Kidney glomerular epithelial cell (primary cell): ENCODE measurements around the gene POLR2L.

Experiments used
- DNase-seq: peaks from one replicate; lab custom pipeline; 2025; lab: John Stamatoyannopoulos, UW

Gene POLR2L

DNA sequence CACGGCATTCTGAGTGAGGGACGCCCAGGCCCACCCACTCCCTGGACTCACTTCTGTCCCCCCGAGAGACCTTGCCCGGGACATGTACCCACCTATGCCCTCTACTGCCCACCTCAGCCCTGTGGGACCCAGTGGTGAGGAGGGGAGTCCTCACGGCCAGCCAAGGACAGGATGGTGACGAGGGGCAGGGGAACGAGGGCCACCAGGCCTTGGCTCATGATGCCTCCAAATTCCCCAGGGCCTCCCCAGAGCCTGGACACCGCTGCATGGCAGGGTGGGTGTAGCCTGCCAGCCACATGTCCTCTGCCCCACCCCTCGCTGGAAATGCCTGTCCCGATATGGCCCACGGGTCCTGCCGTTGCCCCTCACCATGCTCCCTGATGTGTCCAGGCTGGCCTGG lies 26.5 kb upstream of the POLR2L start:
- no peak for DNase-seq

DNA sequence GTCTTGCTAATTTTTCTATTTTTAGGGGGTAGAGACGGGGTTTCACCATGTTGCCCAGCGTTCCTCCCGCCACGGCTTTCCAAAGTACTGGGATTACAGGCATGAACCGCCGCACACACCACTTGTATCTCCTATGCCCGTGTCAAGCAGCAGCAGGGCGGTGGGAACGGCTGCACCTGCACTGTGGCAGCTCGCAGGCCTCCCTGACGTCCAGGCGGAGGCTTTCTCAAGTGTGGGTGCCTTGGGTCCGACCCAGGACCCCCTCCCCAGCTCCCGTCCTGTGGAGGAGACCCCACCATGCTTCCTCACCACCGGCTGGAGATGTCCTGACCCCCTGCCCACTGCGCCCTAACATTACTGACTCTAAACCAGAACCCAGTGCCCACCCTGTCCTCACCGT lies 26.1 kb upstream of the POLR2L start:
- DNase-seq, result no peak

GRCh38 chr11:867856-868358 lies 25.6 kb upstream of the POLR2L start:
- no peak for DNase-seq

- DNase-seq, result no peak
Measured at GRCh38 chr11:866481-866880, 24.2 kb upstream of the POLR2L start.

DNA sequence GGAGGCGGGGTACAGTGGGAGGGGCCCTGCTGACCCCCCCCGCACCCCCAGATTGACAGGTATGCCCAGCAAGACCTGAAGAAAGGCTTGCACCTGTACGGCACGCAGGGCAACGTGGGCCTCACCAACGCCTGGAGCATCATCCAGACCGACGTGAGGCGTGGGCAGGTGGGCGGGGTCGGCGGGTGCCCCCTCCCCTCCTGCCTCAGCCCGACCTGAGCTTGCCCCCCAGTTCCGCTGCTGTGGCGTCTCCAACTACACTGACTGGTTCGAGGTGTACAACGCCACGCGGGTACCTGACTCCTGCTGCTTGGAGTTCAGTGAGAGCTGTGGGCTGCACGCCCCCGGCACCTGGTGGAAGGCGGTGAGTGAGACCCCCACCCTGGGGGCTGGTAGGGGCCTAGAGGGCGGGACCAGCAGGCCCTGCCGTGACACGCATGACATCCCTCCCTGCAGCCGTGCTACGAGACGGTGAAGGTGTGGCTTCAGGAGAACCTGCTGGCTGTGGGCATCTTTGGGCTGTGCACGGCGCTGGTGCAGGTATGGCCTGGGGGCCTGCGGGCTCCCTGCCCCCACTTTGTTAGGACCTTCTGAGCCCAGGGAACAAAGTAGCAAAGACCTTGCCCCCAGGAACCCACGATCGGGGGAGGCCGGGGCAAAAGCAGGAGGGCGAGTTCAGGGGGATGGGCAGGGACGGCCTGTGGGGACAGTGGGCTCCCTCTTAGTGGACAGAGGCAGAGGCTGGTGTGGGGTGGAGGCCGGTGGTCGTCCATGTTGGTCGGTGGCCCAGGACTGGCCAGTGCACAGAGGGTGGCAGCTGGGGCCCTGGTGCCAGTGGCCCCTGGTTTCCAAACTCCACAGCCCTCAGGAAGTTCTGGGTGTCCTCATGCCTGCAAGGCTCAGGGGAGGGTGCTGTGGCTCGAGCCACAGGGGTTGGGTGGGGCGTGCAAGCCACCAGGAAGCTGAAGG lies 23.4 kb upstream of the POLR2L start:
- no peak for DNase-seq

- no peak for DNase-seq
Measured at GRCh38 chr11:864898-865297, 22.6 kb upstream of the POLR2L start.

GRCh38 chr11:863910-864827 lies 21.8 kb upstream of the POLR2L start:
- no peak for DNase-seq

DNA sequence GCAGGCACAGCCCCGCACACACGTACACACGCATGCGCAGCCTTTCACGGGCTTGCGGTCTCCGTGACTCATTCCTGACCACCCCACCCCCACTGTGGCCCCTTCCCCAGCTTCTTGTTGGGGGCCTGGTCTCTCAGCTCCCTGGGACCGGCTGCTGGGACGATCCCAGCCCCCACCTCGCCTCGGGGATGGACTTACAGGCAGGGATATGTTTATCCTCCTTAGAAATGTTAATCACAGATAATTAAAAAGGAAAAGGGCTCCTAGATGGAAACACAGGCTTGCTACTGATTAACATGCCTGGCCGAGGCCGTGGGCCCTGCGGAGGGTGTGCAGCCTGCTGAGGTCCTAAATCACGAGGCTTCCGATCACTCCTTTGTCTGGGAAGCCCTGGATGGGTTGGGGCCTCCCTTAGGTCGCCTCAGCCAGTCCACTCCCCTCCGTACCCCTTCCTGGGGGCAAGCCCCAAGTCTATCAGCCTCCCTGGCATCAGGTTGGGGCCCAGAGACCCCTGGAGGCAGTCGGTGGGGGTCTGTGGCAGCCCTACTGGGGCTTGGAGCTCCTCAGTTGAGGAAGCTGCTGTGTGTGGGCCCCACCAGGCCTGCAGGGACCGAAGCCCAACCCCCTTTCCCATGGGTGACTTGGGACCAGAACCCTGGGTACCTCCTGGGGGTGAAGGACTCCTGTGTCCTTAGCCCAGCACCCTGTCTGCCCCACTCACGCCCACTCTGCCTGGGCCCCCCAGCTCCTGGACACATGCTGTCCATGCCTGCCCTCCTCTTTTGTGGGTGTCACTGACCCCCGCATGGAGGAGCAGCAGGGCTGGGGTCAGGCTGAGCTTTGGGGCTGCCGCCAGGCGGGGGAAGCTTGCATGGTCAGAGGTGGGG lies 20.9 kb upstream of the POLR2L start:
- no peak for DNase-seq

DNA sequence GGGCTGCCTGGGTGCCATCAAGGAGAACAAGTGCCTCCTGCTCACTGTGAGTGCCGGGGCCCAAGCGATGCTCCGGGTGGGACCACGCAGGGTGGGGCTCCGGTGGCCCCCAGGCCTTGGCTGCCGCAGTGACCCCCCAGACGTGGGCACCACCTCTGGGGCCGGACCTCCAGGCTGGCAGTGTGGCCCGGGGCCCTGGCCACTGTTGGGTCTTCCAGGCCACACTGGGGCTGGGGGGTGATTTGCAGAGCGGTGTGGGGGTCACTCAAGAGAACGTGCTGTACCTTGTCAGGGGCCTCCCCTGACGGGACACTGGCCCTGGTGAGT lies 20.3 kb upstream of the POLR2L start:
- DNase-seq, result no peak

DNA sequence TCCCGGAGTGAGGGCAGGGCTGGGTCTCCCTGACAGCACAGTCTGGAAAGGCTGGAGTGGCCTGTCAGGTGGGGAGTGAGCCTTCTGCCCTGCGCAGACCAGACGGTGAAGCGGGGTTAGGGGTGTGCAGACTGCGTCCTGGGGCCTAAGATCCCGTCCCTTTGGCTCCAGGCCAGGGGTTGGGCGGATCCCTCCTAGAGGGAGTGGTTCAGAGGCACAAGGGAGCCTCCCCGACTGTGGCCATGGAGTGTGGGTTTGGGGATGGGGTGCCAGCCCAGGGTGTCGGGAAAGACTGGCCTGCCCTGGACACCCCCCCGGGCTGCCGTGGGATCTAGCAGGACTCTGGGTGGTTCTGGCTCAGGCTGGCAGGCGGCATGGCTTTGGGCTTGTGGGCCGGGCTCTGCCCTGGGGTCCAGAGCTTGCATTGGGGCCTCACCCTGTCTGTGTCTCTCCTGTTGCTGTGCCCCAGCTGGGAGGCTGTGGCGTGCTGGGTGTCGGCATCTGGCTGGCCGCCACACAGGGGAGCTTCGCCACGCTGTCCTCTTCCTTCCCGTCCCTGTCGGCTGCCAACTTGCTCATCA lies 19.8 kb upstream of the POLR2L start:
- DNase-seq, result no peak

GRCh38 chr11:861105-861479 lies 18.8 kb upstream of the POLR2L start:
- no peak for DNase-seq

- DNase-seq, result no peak
Measured at GRCh38 chr11:860234-861104, 18.1 kb upstream of the POLR2L start.

- no peak for DNase-seq
Measured at GRCh38 chr11:859394-860131, 17.2 kb upstream of the POLR2L start.

- no peak for DNase-seq
Measured at GRCh38 chr11:858762-859339, 16.5 kb upstream of the POLR2L start.

DNA sequence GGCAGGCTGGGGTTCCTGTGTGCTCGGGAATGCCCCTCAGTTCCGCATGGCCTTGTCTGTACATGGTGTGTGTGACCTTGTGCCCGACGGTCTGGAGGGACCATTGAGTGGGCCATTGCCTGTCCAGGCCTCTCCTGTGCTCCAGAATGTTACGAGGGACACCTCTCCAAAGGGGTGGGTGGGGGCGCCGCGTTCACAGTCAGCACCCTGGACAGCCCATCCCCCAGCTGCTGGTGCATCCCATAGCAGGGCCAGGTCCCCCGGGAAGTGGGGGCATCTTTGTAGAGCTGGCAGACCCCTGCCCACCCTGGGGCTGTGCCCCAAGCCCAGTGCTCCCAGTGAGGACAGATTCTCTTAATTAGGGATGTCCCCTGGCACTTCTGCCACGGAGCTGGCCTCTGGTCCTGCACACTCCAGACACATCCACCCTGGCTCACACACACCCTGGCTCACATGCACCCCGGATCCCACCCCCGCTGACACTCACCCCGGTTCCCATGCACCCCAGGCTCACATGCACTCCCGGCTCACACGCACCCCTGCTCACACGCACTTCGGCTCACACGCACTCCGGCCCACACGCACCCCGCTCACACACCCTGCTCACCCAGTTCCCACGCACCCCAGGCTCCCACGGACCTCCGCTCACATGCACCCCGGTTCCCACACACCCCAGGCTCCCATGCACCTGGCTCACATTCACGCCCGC lies 15.9 kb upstream of the POLR2L start:
- DNase-seq, result no peak

- DNase-seq, result no peak
Measured at GRCh38 chr11:856397-856796, 14.1 kb upstream of the POLR2L start.

GRCh38 chr11:855796-856195 lies 13.5 kb upstream of the POLR2L start:
- no peak for DNase-seq

- no peak for DNase-seq
Measured at GRCh38 chr11:855330-855674, 13.0 kb upstream of the POLR2L start.
